GM18526 (cell line): ENCODE data around the gene FAM222A.

Source experiments
- POLR2A ChIP-seq: IDR thresholded peaks from 3 replicates; pipeline ENCODE4 v1.6.1; 2011; ENCODE audit not compliant: insufficient read length; ENCODE audit errors: extremely low read depth

The FAM222A gene

DNA sequence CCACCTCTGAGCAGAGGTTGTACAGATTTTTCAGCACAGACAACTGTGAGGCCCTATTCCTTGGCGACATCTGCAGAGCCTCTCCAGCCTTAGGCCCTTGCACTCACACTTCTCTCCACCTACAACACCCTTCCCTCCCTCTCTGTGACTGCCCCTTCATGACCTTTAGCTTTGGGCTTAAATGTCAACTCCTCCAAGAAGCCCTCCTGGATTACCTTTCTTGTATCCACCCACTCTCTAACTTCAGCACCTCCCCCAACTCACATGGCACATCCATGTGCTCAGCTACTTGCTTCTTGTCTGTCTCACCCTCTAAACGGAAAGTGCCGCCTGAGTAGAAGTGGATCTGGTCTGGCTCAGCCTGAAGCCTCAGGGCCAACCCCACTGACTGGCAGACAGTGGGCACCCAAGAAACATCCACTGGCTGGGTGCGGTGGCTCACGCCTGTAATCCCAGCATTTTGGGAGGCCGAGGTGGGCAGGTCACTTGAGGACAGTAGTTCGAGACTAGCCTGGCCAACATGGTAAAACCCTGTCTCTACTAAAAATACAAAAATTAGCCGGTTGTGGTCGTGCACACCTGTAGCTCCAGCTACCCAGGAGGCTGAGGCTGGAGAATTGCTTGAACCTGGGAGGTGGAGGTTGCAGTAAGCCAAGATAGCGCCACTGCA is 97.5 kb downstream of the FAM222A start:
- TF ChIP-seq POLR2A, result no peak

DNA sequence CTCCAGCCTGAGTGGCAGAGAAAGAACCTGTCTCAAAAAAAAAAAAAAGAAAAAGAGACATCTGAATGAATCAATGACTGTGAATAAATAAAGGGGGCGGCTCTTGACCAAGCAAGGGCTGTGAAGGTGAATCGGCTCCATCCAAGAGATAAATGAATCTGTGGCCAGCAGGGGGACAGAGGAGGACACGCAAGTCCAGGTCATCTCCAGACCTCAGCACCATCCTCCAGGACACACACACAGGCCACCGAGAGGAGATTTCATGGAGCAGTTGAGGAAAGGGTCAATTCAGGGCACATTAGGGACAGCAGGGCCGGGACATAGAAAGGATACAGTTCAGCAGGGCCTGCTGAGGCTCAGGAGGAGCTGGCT is 98.0 kb downstream of the FAM222A start:
- no peak for TF ChIP-seq POLR2A

DNA sequence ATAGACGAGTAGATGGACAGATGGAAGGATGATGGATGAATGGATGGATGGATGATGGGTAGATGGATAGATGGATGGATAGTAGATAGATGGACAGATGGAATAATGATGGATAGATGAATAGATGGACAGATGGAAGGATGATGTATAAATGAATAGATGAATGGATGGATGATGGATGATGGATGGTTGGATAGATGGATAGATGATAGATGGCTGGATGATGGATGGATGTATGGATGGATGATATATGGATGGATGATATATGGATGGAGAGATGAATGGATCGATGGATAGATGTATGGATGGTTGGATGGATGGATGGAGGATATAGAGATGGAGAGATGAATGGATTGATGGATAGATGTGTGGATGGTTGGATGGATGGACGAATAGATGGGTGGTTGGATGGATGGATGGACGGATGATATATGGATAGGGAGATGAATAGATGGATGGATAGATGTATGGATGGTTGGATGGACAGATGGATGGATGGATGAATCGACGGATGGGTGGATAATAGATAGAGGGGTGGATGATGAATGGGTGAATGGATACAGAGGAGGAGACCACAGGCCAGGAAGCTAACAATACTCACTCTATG is 100.3 kb downstream of the FAM222A start:
- no peak for TF ChIP-seq POLR2A

GRCh38 chr12:109814600-109815150 is 101.0 kb downstream of the FAM222A start:
- TF ChIP-seq POLR2A, result no peak

GRCh38 chr12:109815225-109815624 is 101.6 kb downstream of the FAM222A start:
- no peak for TF ChIP-seq POLR2A

- TF ChIP-seq POLR2A, result no peak
Measured at GRCh38 chr12:109815757-109816617, 102.4 kb downstream of the FAM222A start.

- TF ChIP-seq POLR2A, result no peak
Measured at GRCh38 chr12:109816870-109817269, 103.2 kb downstream of the FAM222A start.

GRCh38 chr12:109817627-109818231 is 104.1 kb downstream of the FAM222A start:
- no peak for TF ChIP-seq POLR2A

DNA sequence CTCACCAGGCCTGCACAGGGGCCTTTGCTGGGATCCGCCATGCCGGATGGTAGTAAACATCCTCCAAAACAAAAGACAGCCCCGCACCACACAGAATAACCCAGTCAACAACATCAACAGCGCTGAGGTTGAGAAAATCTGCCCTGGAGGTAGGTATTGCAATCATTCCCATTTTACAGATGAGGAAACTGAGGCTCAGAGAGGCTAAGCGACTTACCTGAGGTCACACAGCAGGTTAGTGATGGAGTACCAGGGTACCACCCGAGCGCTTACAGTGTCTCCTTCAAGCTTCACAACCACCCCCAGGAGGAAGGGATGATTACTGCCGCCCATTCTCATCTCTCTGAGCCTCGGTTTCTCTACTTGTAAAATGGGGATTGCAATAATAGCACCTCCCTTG is 104.6 kb downstream of the FAM222A start:
- no peak for TF ChIP-seq POLR2A

DNA sequence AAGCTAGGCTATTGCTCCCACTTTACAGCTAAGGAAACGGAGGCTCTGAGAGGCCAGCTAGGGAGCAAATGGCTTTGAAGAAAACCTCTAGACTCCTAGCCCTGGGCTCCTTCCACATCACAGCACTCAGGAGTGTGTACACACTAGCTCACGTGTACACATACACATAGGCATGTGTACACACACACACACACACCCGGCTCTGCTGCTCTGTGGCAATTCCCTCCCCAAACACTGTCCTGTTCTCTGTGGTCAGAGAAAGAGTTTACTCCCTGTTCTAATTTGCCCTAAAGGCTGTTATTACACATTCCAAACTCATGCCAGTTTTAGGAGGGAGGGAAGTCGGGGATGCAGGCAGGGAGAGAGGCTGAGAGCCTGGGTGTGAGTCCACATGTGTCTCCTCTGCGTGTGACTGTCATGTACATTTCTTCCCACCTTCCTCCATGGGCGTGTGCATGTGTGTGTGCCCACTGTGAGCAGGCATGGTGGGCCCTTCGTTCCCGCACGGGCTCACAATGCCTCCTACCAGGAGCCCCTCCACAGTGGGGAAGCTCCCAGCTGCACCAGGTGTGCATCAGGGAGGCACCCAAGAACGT is 105.4 kb downstream of the FAM222A start:
- no peak for TF ChIP-seq POLR2A
